HG03066 (cell line): ENCODE results near the gene QPCT.

ENCODE experiments used
- ATAC-seq: cut with Tn5 transposase; IDR thresholded peaks from one replicate; pipeline ENCODE4 v1.9.1; 2021; ENCODE audit warnings: low read depth; ENCODE audit not compliant: unreplicated experiment

The QPCT gene

DNA sequence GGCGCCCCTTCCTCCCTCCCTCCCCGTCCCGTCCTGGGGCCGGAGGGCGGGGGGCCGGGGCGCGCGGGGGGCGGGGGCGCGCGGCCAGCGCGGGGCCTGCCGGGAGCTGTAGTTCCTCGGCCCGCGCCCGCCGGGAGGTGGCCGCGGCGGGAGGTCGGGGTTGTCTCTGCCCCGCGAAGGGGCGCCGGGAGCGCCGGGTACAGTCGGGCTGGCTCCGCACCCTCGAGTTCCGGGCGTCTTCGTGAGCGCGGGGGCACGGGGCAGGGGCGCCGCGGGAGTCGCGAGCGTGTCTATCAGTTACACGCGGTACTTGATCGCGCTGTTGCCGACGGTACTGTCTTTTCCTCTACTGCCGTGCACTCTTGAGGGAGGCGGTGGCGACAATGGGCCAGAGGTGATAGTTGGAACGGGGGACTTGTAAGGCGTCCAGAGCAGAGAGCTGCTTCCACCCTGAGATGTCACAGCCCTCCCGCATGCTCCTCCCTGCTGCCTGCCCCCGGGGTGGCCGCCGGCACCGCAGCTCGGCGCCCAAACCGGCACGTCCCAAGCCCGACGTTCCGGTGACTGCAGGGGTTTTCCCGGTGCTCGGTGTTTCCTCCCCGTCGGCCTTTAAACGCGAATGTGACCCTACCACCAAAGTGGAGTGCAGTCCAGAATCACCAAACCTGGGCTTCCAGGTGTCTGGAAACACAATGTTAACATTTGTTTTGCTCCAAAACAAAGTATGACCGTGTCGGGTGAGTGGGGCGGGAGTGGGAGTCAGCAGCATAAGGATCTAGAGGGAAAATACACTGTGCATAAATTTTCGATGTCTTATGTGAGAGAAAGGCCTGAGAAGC, 19.4 kb upstream of the QPCT start, which contains the start of gene PRKD3:
TSS of gene PRKD3 (minus strand) at position 48 of the 839 bp plus-strand sequence. CDS start 8,309 bp downstream, outside the sequence.
- peak; percentile 76 for ATAC-seq

DNA sequence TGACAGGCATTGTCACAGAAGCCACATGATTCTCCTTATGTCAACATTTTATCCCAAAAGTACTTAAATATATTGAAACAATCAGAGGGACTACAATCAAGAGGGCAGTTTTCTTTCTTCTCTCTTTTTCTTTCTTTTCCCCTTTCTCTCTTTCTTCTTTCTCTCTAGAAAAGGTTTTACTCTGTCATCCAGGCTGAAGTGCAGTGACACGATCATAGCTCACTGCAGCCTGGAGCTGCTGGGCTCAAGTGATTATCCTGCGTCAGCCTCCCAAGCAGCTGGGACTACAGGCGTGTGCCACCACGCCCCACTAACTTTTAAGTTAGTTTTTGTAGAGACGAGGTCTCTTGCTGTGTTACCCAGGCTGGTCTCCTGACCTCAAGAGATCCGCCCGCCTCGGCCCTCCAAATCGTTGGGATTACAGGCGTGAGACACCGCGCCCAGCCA, 18.8 kb upstream of the QPCT start:
- no peak for ATAC-seq

DNA sequence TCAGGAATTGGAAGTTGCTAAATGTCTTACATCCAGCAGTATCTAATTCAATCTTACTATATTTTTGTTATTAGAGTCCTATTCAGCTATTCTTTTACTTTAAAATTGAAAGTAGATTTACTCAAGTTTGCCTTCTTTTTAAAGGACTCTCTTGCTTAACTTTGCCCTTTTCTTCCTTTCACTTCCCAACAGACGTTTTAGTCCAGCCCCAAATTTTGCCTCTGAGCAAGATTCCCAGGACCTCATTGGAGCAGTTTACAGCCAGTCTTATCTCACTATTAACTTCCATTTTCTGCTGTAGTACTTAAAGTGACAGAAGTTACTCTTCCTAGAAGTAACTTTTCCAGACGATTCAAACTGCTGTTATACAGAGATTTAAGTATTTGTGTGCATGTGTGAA, 18.1 kb upstream of the QPCT start:
- ATAC-seq: no peak

DNA sequence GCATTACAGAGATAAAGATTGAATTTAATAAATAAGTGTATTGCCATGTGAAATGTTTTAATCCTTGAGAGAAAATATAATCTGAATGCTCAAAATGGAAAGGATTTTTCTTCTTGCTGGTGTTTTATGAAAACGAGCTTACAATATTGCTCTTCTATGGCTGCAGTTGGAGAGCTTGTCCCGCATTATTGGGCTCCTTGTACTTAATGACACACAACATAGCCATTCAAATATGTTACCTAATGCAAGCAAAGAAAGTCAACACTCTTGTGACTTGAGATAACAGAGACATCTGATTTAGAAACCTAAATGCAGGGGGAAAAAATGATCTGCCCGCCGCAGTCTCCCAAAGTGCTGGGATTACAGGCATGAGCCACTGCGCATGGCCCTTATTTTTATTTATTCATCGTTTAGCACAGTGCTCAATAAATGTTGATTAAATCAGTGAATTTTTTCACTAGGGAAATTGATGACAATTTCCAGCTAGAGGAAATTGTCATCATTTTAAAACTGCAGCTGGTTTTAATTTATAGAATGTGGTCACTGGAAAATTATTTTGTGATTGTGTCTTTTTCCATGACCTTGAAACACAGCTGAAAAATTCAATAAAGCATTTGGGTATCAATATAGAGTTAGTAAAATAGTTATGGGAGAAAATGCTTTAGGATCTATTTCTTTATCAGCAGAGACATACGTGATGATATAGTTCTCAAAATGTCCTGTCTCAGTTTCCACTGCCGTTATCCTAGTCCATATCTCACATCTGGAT, 17.4 kb upstream of the QPCT start:
- ATAC-seq: no peak

DNA sequence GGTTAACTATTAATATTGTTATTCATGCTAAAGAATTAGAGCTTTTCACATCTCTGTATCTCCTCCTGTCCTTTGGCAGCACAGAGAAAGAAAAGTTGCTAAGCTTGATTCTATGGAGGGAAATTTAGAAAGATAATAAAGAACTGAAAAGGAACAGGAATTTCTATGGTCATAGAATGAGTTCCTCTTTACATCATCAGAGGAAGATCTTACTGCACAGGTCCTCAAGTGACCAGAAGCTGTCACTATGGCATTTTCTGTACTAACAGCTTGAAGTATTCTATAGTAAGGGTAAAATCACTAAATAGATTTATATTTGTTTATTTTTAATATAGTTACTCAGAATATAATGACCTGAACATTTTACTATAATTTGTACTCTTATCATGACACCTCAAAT, 13.7 kb upstream of the QPCT start:
- no peak for ATAC-seq

DNA sequence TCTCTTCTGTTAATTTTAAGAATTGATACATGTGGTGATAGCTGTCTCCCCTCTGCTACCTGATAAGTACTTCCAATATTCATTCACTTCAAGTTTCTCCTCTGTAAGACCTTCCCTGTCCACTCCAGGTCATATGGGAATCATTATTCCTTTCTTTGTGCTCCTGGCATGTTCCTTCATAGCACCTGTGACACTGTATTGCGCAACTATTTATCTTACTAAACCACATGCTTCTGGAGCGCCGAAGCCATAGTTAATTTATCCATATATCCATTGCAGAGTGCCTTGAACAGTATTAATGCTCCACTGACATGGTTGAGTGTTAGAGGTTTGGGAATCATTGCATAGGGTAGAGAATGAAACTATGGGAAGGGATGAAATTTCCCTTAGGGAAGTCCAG, 11.9 kb upstream of the QPCT start:
- ATAC-seq: no peak

DNA sequence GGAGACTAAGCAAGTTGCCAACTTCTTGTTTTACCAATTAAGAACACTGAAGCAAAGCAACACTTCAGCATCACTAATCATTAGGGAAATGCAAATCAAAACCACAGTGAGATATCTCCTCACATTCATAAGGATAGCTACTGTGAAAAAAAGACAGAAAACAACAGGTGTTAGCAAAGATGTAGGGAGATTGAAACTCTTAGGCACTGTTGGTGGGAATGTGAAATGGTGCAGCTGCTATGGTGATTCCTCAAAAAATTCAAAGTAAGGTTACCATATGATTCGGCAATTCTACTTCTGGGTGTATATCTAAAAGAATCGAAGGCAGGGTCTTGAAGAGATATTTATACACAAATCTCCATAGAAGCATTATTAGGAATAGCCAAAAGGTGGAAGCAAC, 11.2 kb upstream of the QPCT start:
- ATAC-seq: no peak

DNA sequence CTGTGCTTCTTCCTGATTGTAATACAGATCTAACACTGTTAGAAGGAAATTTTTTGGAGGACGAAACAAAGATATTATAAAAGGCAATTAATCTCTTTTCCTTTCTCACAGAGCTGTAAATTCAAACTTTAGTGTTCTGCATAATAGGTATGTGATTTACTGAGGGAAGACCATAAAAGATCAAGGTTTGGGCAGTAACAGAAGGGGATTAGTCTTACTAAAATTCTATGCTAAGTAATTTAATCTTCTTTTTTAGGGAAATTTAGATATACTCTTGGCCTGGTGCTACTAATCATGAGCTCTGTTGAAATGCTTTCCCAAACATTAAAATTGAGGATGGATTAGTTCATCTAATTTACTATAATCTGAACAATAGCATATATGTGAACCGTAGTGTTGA, 8.8 kb upstream of the QPCT start:
- ATAC-seq: no peak

DNA sequence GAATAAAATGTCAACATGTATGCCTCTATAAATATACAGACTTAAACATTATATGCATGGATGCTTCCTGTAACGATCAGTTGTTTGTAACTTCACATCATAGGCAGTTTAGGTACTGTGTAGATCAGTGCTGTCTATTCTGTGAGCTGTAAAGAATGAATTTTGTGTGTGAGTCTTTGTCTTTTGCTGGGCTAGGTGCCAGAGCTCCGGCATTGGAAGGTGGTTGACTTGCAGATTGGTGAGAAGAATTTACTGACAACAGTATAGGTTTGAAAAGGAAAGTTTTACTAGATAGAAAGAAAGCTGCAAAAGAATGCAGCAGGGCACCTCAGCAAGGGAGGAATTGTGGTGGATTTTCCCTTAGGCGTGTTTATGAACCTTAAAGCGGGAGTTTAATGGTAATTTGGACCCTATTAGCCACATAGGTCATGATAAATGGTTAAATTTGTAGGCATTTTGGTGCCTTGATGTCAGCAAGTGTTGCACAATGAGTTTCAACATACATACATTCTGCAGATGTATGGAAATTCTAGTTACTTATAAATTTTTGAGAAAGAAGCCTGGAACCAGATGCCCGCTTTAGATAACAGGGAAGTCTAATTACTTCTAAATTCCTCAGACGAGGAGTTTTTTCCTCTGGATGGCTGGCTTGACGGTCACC, 6.7 kb upstream of the QPCT start:
- no peak for ATAC-seq

DNA sequence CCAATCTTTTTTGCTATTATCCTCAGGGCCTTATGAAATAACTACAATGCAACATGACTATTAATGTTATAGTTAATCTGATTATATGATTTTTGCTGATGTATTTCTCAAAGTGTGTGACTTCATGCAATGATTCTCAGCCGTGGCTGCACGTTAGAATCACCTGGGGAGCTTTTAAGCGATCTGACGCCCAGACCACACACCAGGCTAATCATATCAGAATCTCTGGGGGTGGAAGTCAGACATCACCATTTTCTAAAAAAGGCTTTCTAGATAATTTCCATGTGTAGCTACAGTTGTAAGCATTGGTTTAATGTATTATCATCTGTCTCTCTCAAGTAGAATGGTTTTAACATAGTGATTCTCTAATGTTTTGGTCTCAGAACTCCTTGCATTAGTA, 5.5 kb upstream of the QPCT start:
- ATAC-seq: no peak

DNA sequence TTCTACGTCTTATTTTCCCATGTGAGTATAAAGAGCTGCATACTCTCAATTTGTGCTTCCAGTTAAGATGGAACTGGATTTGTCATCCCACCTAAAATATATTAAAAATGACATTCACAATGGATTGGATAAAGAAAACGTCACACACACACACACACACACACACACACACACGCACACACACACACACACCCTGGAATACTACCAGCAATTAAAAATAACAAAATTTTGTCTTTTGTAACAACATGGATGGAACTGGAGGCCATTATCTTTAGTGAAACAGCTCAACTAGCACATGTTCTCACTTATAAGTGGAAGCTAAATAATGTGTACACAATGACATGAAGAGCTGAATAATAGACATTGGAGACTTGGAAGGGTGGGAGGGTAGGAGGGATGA, 3.8 kb upstream of the QPCT start:
- ATAC-seq: no peak

DNA sequence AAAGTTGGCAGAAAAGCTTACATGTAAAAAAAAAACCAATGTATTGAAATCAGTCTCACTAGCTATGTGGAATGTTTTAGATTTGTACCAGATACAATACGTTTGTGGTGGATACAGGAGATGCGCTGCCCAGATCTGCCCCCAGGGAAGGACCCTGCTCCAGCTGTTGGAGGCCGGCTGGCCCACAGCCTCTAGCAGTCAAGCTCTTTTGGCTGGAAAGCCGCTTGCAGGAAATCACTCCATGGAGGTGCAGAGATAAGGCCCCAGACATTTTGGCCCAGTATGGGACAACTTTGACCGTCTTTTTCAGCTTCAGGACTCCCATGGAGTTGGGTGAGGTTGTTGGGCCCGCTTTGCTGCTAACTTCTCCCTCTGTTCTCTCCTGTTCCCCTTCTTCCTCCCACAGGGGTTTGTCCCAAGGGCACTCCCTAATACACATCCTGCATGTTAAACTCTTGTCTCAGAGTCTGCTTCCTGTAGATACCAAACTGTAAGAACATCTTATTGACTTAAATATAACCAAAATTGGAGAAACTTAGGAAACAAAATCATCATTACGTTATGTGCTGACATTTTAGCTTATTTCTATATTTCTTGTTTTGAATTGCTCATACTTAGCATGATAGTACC, 1.7 kb upstream of the QPCT start:
- ATAC-seq: no peak

DNA sequence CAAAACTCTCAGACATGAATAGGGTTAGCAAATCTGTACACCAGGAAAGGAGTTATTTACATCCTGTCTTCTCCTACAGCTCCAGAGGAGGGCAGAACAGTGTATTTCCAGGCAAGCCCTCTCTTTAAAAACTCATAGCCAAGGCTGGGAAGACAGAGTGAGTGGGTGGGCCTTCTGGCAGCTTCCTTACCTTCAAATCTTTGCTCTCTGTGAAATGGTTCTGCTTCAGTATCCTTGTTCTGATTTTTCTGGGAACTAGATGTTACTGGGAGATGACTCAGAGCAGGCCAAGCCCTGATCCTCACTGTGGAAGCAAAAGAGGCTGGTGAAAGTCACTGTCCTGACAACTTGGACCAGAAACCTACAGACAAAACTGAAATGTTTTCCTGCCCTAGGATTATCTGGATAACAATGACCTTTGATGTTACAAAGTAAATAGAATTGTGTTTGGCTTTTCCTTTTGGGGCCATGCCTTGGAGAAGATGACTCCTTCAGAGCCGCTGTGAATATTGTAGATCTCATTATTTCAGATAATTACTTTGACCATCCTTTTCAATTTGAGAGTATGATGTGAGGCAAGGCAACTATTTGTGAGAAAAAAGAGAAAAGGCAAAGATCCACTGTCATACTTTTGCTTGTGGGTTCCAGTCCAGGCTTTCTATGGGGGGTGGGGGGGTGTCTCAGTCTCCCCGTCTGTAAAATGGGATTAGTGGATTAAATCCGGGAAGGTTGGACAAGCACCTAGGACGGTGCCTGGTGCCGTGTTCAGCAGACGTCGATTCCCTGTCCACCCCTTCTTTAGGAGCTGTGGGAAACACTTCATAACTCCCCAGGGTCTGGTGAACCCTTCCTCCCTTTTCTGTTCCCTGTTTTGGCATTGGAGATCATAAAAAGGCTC, 644 bp upstream of the QPCT start:
- no peak for ATAC-seq

DNA sequence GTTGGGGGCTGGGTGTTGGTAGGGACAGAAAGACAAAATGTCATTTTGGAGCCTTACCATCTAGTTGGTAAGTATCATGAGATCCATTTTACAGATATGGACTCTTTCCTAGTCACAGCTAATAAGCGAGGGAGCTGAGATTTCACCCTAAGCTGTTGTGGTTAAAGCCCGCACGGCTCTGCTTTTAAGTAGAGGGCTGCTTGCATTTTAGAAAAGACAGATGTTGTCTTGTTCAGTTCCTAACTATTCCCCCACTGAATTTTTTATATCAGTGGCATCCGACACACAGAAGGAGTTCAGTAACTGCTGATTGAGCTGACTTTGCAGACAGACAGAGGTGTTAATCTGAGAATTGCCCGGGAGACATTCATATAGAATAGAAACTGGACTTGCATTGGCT, 3.7 kb downstream of the QPCT start:
- ATAC-seq: no peak

DNA sequence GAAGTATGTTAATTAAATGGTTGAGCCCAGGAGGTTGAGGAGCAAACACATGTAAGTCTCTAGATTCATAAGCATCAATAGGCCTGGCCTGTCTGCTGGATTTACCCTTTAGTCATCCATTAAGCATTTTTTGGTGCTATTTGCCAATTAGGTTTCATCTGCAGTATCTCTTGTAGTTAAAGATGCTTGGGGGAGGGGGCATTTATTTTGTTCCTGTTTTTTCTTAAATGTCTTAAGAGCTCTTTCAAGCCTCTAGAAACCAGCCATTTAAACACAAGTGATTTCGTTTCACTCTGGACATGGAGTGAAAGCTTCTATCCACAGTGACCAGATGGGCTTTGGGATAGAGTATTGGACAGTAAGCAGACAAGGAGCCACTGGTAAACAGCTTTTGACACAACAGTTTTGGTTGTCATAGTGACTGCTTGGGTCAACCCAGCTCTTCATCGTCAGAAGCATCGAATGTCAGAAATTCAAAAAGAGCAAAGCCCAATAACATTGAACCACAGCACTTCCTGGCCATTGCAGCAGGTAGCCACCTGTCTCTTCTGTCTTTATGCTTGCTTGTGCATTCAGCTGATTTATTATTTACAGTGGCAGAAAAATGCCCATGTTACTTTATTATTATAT, 4.9 kb downstream of the QPCT start:
- no peak for ATAC-seq

DNA sequence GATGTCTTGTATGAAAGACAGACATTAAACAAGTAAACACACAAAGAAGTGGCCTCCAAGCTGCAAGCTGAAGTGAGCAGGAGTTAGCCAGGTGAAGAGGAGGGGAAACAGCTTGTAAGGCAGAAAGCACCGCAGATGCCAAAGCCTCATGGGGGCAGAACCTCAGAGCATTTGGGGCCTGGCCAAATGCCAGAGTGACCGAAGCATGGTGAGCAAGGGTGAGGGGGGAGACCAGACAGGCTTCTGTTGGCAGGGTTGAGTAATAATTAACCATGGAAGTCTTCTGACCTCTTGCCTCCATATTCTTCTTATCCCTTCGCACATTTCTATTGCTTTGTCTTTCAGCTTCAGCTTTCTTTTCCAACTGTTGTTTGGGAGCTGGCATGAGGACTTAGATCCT, 5.6 kb downstream of the QPCT start:
- ATAC-seq: no peak

DNA sequence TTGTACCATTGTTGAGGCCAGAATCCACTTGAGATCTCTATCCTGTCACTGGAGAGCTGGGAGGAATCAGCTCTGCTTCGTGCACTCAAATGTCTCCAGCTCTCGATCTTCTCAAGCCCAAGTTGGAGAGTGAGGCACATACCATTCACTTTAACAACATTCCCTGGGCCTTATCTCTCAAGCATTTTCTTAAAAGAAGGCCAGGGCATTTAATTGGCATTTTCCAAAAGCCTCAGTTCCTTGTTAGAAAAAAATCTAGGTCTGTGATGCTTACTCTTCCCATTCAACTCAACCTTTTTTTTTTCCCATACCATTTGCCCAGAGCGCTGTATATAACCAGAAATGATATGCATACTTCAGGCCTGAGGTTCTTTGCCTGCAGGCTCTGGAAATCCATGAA, 10.1 kb downstream of the QPCT start:
- ATAC-seq: no peak

DNA sequence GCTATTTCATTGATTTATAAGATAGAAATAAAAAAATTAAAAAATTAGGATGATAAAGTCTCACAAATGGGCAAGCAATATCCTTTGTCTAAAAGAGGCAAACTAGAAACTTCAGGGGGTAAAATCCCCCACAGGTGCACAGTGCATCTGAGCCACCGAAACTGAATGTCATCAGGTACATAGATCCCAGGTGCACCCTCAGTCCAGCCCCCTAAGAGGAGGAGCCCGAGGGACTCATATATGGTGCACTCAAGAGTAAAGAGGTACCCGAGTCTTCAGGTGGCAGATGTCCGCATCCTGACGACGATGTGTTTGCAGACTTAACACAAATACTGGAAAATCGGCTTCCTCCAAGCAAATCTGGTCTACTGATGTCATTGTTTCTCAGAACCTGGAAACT, 11.3 kb downstream of the QPCT start:
- no peak for ATAC-seq

DNA sequence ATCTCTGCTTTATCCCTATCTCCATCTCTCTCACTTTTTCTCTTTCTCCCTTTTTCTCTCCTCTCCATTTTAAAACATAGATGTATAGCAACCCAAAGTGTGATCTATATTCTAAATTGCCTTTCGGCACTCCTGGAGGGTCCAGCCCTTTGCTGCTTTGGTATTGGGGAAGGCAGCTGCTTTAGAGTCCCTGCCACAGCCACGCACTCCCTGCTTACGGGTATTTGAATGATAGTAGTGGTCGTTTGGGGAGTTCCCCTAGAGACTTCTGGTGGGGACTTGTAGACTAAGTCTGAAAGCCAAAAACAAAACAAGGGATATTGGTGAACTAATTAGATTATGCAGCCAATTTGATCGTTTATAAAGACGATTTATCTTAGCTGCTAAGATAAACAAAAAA, 11.9 kb downstream of the QPCT start:
- ATAC-seq: no peak
